Right lobe of liver (tissue), 6 donors: ENCODE measurements around the gene NCOA3. TPM values are rescaled to one million over a fixed set of nuclear protein-coding genes. Genes with fewer than 3 reads are reported as not detected.

Experiments used
- ATAC-seq, 4 donors: fragments of 200-7000 bp; cut with Tn5 transposase; one replicate each; pipeline ENCODE4 v1.9.1; 2020; ENCODE audit warnings: mild to moderate bottlenecking in 4 of 4, moderate library complexity in 4 of 4
- DNase-seq, 3 donors: peaks; one replicate each; pipeline ENCODE4 v3.0.0-alpha.2; 2020
- H3K27ac ChIP-seq, 3 donors: fragments of 200-600 bp; one replicate each; pipeline ENCODE4 v1.8.0; 2022
- H3K27me3 ChIP-seq, 2 donors: fragments of 200-600 bp; one replicate each; pipeline ENCODE4 v1.8.0; 2022
- H3K36me3 ChIP-seq, 4 donors: fragments of 200-600 bp; sonication (generic) in 1 of 4; one replicate each; pipeline versions ENCODE4 v1.5.1 to v1.8.0; 2017 to 2022; ENCODE audit warnings: control low read depth in 1 of 4
- H3K4me1 ChIP-seq, 4 donors: fragments of 200-600 bp; sonication (generic) in 1 of 4; one replicate each; pipeline versions ENCODE4 v1.5.1 to v1.8.0; 2017 to 2022; ENCODE audit warnings: control low read depth in 1 of 4
- H3K4me3 ChIP-seq, 3 donors: fragments of 200-600 bp; one replicate each; pipeline ENCODE4 v1.8.0; 2022
- H3K9me3 ChIP-seq, 4 donors: fragments of 200-600 bp; sonication (generic) in 1 of 4; one replicate each; pipeline versions ENCODE4 v1.5.1 to v1.8.0; 2017 to 2022; ENCODE audit warnings: control low read depth in 1 of 4
- POLR2A ChIP-seq: fragments of 450-650 bp; IDR thresholded peaks from one replicate; pipeline ENCODE4 v1.6.1; 2017; ENCODE audit warnings: antibody characterized with exemption, mild to moderate bottlenecking
- WGBS: methylation state at CpG from one replicate; pipeline ENCODE4 v1.1.6; 2018; ENCODE audit warnings: low coverage, low lambda C conversion rate; ENCODE audit not compliant: insufficient coverage; ENCODE audit errors: missing lambda C conversion rate; 5-methylcytosine and 5-hydroxymethylcytosine counted together
- intact Hi-C, 2 donors: fragments of 100-400 bp; cut with DNase I; formaldehyde crosslinking; loops; one replicate each; pipeline versions ENCODE4 v1.11.2 to v1.14.1; 2022
- total RNA-seq, 6 experiments: library from RNA; depleted of rRNA in 2 of 6; stranded (reverse); fragments of >200 nt in 2 of 6; fragmentation: NEBNext Ultra II Directional in 3 of 6; extraction: Animal tissue kit (Norgen Biotek cat#: 25700) in 3 of 6; gene quantifications; one replicate each; pipeline versions ENCODE4 v1.1.0 to v1.2.4, GENCODE V29; 2016 to 2023
- TF ChIP-seq, protein P1 (sequence below), 4 donors: fragments of 200-600 bp in 3 of 4; fragments of 450-650 bp in 1 of 4; IDR thresholded peaks; one replicate each; pipeline versions ENCODE4 v1.5.1 to v1.8.0; 2016 to 2022; ENCODE audit warnings: antibody characterized with exemption in 4 of 4, mild to moderate bottlenecking in 2 of 4
- donor health status: DM: no; HTN: yes; CAD: no.
- donor health status: DM: no; HTN: no; CAD: no.
- donor health status: DM: no; HTN: no; CAD: no.
- donor health status: DM: no; HTN: yes; CAD: no.
- donor health status: DM: no; HTN: yes; CAD: no.

NCOA3 gene
- total RNA-seq, 6 experiments from 2014 or later: 11.2 to 15.1 (median 13.8) TPM

GRCh38 chr20:47568837-47569410 lies 67.2 kb downstream of the NCOA3 start:
- intact Hi-C loops: no loop called here
- DNase-seq: no peak
- no peak for ATAC-seq
- H3K4me1 ChIP-seq: peaks cover 0 to 24% (median 3%) of the 10 kb centered on the region in 4 donors
- H3K36me3 ChIP-seq: no peaks in the 10 kb centered on the region
- WGBS: 84% methylated on average over 4 of the region's 6 CpGs
- no peak overlapping the region for H3K4me3 ChIP-seq
- TF ChIP-seq POLR2A: no peak
- TF ChIP-seq, protein P1, sequence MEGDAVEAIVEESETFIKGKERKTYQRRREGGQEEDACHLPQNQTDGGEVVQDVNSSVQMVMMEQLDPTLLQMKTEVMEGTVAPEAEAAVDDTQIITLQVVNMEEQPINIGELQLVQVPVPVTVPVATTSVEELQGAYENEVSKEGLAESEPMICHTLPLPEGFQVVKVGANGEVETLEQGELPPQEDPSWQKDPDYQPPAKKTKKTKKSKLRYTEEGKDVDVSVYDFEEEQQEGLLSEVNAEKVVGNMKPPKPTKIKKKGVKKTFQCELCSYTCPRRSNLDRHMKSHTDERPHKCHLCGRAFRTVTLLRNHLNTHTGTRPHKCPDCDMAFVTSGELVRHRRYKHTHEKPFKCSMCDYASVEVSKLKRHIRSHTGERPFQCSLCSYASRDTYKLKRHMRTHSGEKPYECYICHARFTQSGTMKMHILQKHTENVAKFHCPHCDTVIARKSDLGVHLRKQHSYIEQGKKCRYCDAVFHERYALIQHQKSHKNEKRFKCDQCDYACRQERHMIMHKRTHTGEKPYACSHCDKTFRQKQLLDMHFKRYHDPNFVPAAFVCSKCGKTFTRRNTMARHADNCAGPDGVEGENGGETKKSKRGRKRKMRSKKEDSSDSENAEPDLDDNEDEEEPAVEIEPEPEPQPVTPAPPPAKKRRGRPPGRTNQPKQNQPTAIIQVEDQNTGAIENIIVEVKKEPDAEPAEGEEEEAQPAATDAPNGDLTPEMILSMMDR (IDR thresholded peaks at IDR 0.05): no peak
- H3K27me3 ChIP-seq: no peaks in the 10 kb centered on the region
- no peaks in the 10 kb centered on the region for H3K9me3 ChIP-seq
- H3K27ac ChIP-seq: no peak overlapping the region

DNA sequence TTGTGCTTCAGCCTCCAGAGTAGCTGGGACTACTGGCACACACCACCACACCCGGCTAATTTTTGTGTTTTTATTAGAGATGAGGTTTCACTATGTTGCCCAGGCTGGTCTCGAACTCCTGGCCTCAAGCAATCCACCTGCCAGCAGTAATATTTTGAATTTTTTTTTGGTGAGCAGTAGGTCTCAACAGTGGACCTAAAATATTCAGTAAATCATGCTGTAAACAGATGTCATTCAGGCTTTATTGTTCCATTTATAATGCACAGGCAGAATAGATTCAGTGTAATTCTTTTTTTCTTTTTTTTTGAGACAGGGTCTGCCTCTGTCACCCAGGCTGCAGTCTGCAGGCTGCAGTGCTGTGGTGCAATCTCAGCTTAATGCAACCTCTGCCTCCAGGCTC lies 69.7 kb downstream of the NCOA3 start:
- Histone ChIP-seq H3K27me3 (no peaks in the 10 kb centered on the region), H3K27ac (no peak overlapping the region), H3K36me3 (no peaks in the 10 kb centered on the region), H3K4me1 (peaks cover 0 to 49% (median 15%) of the 10 kb centered on the region in 4 donors), H3K9me3 (no peaks in the 10 kb centered on the region), H3K4me3 (no peak overlapping the region)
- no peak for DNase-seq
- 100% methylated on average over 2 of the region's 2 CpGs for WGBS
- TF ChIP-seq, protein P1 (IDR thresholded peaks at IDR 0.05): no peak
- TF ChIP-seq POLR2A: no peak
- intact Hi-C loops: no loop called here
- ATAC-seq: no peak

GRCh38 chr20:47572105-47572729 lies 70.5 kb downstream of the NCOA3 start:
- TF ChIP-seq POLR2A: no peak
- TF ChIP-seq, protein P1 (IDR thresholded peaks at IDR 0.05): no peak
- Histone ChIP-seq H3K9me3 (no peaks in the 10 kb centered on the region), H3K27ac (no peak overlapping the region), H3K4me3 (no peak overlapping the region), H3K36me3 (no peaks in the 10 kb centered on the region), H3K4me1 (peaks cover 0 to 53% (median 20%) of the 10 kb centered on the region in 4 donors), H3K27me3 (no peaks in the 10 kb centered on the region)
- ATAC-seq (no peak), DNase-seq (no peak)
- 84% methylated on average over 6 of the region's 6 CpGs for WGBS
- intact Hi-C loops: no loop called here

DNA sequence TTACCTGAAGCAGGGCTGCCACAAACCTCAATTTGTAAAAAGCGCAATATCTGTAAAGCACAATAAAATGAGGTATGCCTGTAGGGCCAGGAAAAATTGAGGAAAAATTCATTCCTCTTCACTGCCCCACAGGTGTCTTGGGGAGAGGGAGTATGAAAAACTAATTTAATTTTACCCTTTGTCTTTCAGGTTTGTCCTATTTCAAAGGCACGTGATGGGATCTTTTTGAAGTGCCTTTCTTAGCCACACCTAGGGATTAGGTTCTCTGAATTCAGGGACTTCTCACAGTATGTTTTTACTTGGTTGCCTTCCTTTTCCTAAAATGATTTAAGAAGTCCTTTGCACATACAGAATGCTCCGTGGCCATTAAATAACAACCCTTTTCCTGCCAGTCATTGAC lies 71.9 kb downstream of the NCOA3 start:
- Histone ChIP-seq H3K36me3 (no peaks in the 10 kb centered on the region), H3K27ac (peak overlapping the region in 1 of 3 donors; percentile 2), H3K4me1 (peaks cover 0 to 46% (median 22%) of the 10 kb centered on the region in 4 donors), H3K4me3 (no peak overlapping the region), H3K9me3 (no peaks in the 10 kb centered on the region), H3K27me3 (no peaks in the 10 kb centered on the region)
- TF ChIP-seq POLR2A: no peak
- TF ChIP-seq, protein P1 (IDR thresholded peaks at IDR 0.05): no peak
- intact Hi-C loops: no loop called here
- WGBS: 51% methylated on average over 3 of the region's 3 CpGs
- no peak for DNase-seq
- no peak for ATAC-seq
